C4-2B (cell line): Measurements from ENCODE around the gene NMUR1.

Experiments
- CTCF ChIP-seq: fragments of 450-650 bp; conservative IDR thresholded peaks from 2 replicates; pipeline ENCODE4 v1.5.1; 2017; ENCODE audit warnings: mild to moderate bottlenecking
- ZFX ChIP-seq: fragments of 450-650 bp; IDR thresholded peaks from 2 replicates; pipeline ENCODE4 v1.6.1; 2017

- TF ChIP-seq CTCF, result no peak
- no peak for TF ChIP-seq ZFX
These were observed 7.6 kb downstream of the NMUR1 start for GRCh38 chr2:231522418-231523180.
